Measurements from ENCODE around the gene MYO18B. TPM values are rescaled to one million over a fixed set of nuclear protein-coding genes. Genes with fewer than 3 reads are reported as not detected.

MYO18B gene
- total and polyA plus RNA-seq, 2 of the 8 experiments (the other 6 are each of a cell fraction or from before 2014, with no cell fraction given), result 0.62 to 0.78 TPM

GRCh38 chr22:25770333-25770732 lies 28.3 kb downstream of the MYO18B start:
- no peaks in the 10 kb centered on the region for H3K27me3 ChIP-seq (replicated peaks in 1 of 4; ENCODE audit: control insufficient read depth in 3 of 4, extremely low read depth in 1 of 4, insufficient read depth in 3 of 4, low read length in 3 of 4)
- no peak overlapping the region for H3K23ac ChIP-seq (ENCODE audit: insufficient read length)
- TF ChIP-seq JUN (IDR thresholded peaks at IDR 0.05; ENCODE audit: low read depth, low read length), result no peak
- no peak for TF ChIP-seq POLR2AphosphoS5 (IDR thresholded peaks at IDR 0.05; ENCODE audit: low read depth, low read length)
- TF ChIP-seq ATF2 (IDR thresholded peaks at IDR 0.05; ENCODE audit: low read length), result no peak
- TF ChIP-seq TEAD4 (IDR thresholded peaks at IDR 0.05; ENCODE audit: low read depth, low read length), result no peak
- TF ChIP-seq GABPA (IDR thresholded peaks at IDR 0.05; ENCODE audit: borderline replicate concordance, insufficient read depth, low read length), result no peak
- no peak overlapping the region for H3K27ac ChIP-seq (ENCODE audit: low read depth, low read length)
- ChIA-PET CTCF (ENCODE audit: partially characterized antibody) (interaction anchor here (1.7 kb wide), 1 partner anchor 308 kb away, joined by 9 read pairs; no protein-coding TSS in a partner anchor), POLR2A (ENCODE audit: partially characterized antibody) (no interaction called here)
- H2BK5ac ChIP-seq (ENCODE audit: low read depth, low read length), result no peak overlapping the region
- H2BK120ac ChIP-seq (replicated peaks; ENCODE audit: low read depth, low read length), result no peak overlapping the region
- H3K4me3 ChIP-seq (ENCODE audit: extremely low read depth in 1 of 4, insufficient read depth in 2 of 4, low read depth in 3 of 4, low read length in 4 of 4), result no peak overlapping the region
- no peak overlapping the region for H2BK20ac ChIP-seq (ENCODE audit: low read length)
- H3K79me2 ChIP-seq (ENCODE audit: control insufficient read depth in 1 of 2, insufficient read depth in 2 of 2, low read length in 2 of 2), result no peaks in the 10 kb centered on the region
- peaks cover 6 to 9% of the 10 kb centered on the region in 2 experiments; a peak in 3 of 4 replicates for H3K9me3 ChIP-seq (ENCODE audit: insufficient read depth in 2 of 2, low read depth in 1 of 2, low read length in 1 of 2)
- no peaks in the 10 kb centered on the region for H3K4me1 ChIP-seq (replicated peaks in 1 of 4; ENCODE audit: control insufficient read depth in 3 of 4, insufficient read depth in 4 of 4, low read length in 3 of 4)
- WGBS, 2 experiments (ENCODE audit: extremely low coverage in 1 of 2, insufficient coverage in 1 of 2, insufficient read length in 1 of 2, insufficient replicate concordance in 2 of 2, low coverage in 1 of 2, low lambda C conversion rate in 2 of 2, missing lambda C conversion rate in 1 of 2), result 88% methylated on average over 4 of the region's 4 CpGs; no CpG with 5 or more reads in 1 of the 2 experiments
- H3K4ac ChIP-seq (replicated peaks; ENCODE audit: insufficient read length, low read depth, low read length), result no peak overlapping the region
- H2AK5ac ChIP-seq (ENCODE audit: low read depth, low read length), result no peak overlapping the region
- no peaks in the 10 kb centered on the region for H4K20me1 ChIP-seq (replicated peaks in 1 of 2; ENCODE audit: control insufficient read depth in 1 of 2, insufficient read depth in 2 of 2, low read length in 2 of 2)
- H3K36me3 ChIP-seq (ENCODE audit: control insufficient read depth in 2 of 4, insufficient read depth in 4 of 4, low read length in 3 of 4), result no peaks in the 10 kb centered on the region
- DNase-seq (ENCODE audit: low read depth in 1 of 2, low spot score in 2 of 2) (no peak), FAIRE-seq (no peak)
- no peak overlapping the region for H3K14ac ChIP-seq (ENCODE audit: insufficient read length)
- no peak overlapping the region for H3K4me2 ChIP-seq (ENCODE audit: insufficient read depth in 1 of 2, low read depth in 2 of 2, low read length in 2 of 2)
- H3K56ac ChIP-seq (replicated peaks; ENCODE audit: insufficient read length, low read depth, low read length), result no peak overlapping the region
- no peaks in the 10 kb centered on the region for H3K23me2 ChIP-seq (ENCODE audit: low read depth, low read length)
- no peak overlapping the region for H2BK12ac ChIP-seq (ENCODE audit: low read depth, low read length)
- H3K79me1 ChIP-seq (ENCODE audit: low read depth, low read length), result no peaks in the 10 kb centered on the region
- no peak overlapping the region for H3K9ac ChIP-seq (replicated peaks in 1 of 4; ENCODE audit: extremely low read depth in 1 of 4, low read depth in 3 of 4, low read length in 3 of 4)
- no peak overlapping the region for H2AFZ ChIP-seq (ENCODE audit: low read length)
- no peak overlapping the region for H2BK15ac ChIP-seq (ENCODE audit: low read length)
- H4K8ac ChIP-seq (ENCODE audit: extremely low read depth, insufficient read depth, low read length), result no peak overlapping the region
- no peak overlapping the region for H4K5ac ChIP-seq (ENCODE audit: insufficient read length, low read depth, low read length)
- no peak overlapping the region for H4K91ac ChIP-seq (replicated peaks; ENCODE audit: insufficient read length, low read length)
- no peak overlapping the region for H3K18ac ChIP-seq (ENCODE audit: extremely low read depth, low read length)
